Panc1 (cell line): ENCODE results near the gene E2F3. TPM values are rescaled to one million over a fixed set of nuclear protein-coding genes. Genes with fewer than 3 reads are reported as not detected.
A peak's percentile ranks its signal among the peaks of the same experiment; 100 is the strongest.

Experiments
- ATAC-seq: fragments of 200-7000 bp; cut with Tn5 transposase; 2 replicates; pipeline ENCODE4 v1.9.1; 2020; ENCODE audit warnings: mild to moderate bottlenecking, moderate library complexity
- BruUV-seq: library from RNA; stranded (reverse); fragments of 400-500 nt; replicated peaks from 2 replicates; lab custom pipeline; 2021; lab: Mats Ljungman, UMichigan
- CTCF ChIA-PET: fragments of 300-600 bp; sonication (Branson Sonifier 250); formaldehyde crosslinking; loops from one replicate; lab custom pipeline; 2022; ENCODE audit warnings: antibody characterized with exemption; lab: Charles Lee
- POLR2A ChIA-PET: fragments of 300-600 bp; sonication (Branson Sonifier 250); formaldehyde crosslinking; loops from one replicate; lab custom pipeline; 2022; ENCODE audit warnings: antibody characterized with exemption; lab: Charles Lee
- DNase-seq: peaks from one replicate; pipeline ENCODE4 v3.0.0-alpha.2; 2010; ENCODE audit warnings: low read depth, low spot score
- H3K27ac ChIP-seq: 2 replicates; pipeline ENCODE4 v1.5.1; 2011; ENCODE audit warnings: mild to moderate bottlenecking, low read length, inconsistent platforms
- H3K27me3 ChIP-seq: fragments of 200-500 bp; sonication (Bioruptor generic); 2 replicates; pipeline ENCODE4 v1.6.0; 2014; ENCODE audit warnings: low read length, inconsistent platforms; ENCODE audit not compliant: control insufficient read depth, insufficient read depth
- H3K36me3 ChIP-seq: fragments of 200-500 bp; sonication (Bioruptor generic); 2 replicates; pipeline ENCODE4 v1.5.1; 2014; ENCODE audit warnings: inconsistent platforms, mild to moderate bottlenecking, low read length, moderate library complexity; ENCODE audit not compliant: control insufficient read depth, insufficient read depth
- H3K4me1 ChIP-seq: 2 replicates; pipeline ENCODE4 v1.5.1; 2011; ENCODE audit warnings: inconsistent platforms, mild to moderate bottlenecking, low read length, moderate library complexity; ENCODE audit not compliant: control insufficient read depth, insufficient read depth
- H3K4me3 ChIP-seq, 2 experiments: 2 replicates each; pipeline ENCODE4 v1.5.1; 2011 to 2012; ENCODE audit warnings: low read depth in 2 of 2, low read length in 2 of 2, mild to moderate bottlenecking in 2 of 2, inconsistent platforms in 1 of 2, moderate library complexity in 1 of 2
- H3K9me3 ChIP-seq: fragments of 200-500 bp; sonication (Bioruptor generic); 2 replicates; pipeline ENCODE4 v1.5.1; 2014; ENCODE audit warnings: low read depth, mild to moderate bottlenecking, inconsistent platforms, low read length, moderate library complexity; ENCODE audit not compliant: control insufficient read depth, insufficient read depth
- POLR2AphosphoS5 ChIP-seq: IDR thresholded peaks from 2 replicates; pipeline ENCODE4 v1.6.1; 2012; ENCODE audit warnings: mild to moderate bottlenecking, low read depth, low read length, moderate library complexity
- SIN3A ChIP-seq: IDR thresholded peaks from 2 replicates; pipeline ENCODE4 v1.6.1; 2012; ENCODE audit warnings: low read depth, mild to moderate bottlenecking, low read length, moderate library complexity, borderline replicate concordance; ENCODE audit not compliant: insufficient read depth
- TCF7L2 ChIP-seq: IDR thresholded peaks from 2 replicates; pipeline ENCODE4 v1.6.1; 2011; ENCODE audit warnings: mild to moderate bottlenecking, low read depth, low read length, inconsistent platforms
- in situ Hi-C: cut with HindIII; loops from 2 replicates; pipeline ENCODE4 v1.10.0; 2016; ENCODE audit warnings: low sequenced_read_pairs, low pct_unique_long_range_greater_than_20kb
- intact Hi-C: fragments of 100-400 bp; cut with micrococcal nuclease; formaldehyde crosslinking; loops from one replicate; pipeline ENCODE4 v1.10.0; 2022; ENCODE audit not compliant: unreplicated experiment
- total RNA-seq: library from RNA; stranded (reverse); gene quantifications from one replicate; pipeline ENCODE4 v1.2.1, GENCODE V29; 2021; ENCODE audit not compliant: unreplicated experiment
- TF ChIP-seq, protein P1 (sequence below), 2 experiments: IDR thresholded peaks; 2 replicates each; pipeline ENCODE4 v1.6.1; 2011 to 2012; ENCODE audit warnings: low read depth in 2 of 2, control low read depth in 1 of 2, low read length in 1 of 2, mild to moderate bottlenecking in 1 of 2, moderate library complexity in 1 of 2; ENCODE audit not compliant: insufficient read depth in 1 of 2
- TF ChIP-seq, protein P2 (sequence below): fragments of 450-650 bp; IDR thresholded peaks from 2 replicates; pipeline ENCODE4 v1.5.1; 2017; ENCODE audit warnings: mild to moderate bottlenecking

Gene E2F3
- total RNA-seq, 1 experiment from 2014 or later = 31.0 TPM

DNA sequence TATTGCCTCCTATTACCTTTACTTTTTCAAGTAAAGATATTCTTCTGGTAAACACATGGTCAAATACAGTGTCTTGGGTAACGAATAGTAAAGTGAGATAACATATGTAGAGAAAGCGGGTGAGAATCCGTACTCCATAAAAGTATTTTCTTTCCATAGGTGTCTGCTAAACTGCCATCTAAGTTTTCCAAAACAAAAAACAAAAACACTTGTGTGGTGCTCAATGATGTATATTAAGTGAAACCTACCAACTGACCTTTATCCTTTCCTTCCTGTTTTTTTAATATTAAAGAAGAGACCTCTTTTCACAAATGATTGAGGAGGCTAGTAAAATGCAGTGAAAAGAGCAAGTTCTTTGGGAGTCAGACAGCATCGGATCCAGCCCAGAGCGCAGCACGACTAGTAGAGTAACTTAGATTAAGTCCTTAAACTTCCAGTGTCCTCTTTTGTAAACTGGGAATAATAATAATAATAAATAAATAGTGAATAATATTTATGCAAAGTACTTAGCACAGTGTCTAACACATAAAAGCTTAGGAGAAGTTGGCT lies 132.1 kb downstream of the E2F3 start:
- TF ChIP-seq POLR2AphosphoS5 (no peak), TCF7L2 (no peak), SIN3A (no peak)
- TF ChIP-seq, protein P1, sequence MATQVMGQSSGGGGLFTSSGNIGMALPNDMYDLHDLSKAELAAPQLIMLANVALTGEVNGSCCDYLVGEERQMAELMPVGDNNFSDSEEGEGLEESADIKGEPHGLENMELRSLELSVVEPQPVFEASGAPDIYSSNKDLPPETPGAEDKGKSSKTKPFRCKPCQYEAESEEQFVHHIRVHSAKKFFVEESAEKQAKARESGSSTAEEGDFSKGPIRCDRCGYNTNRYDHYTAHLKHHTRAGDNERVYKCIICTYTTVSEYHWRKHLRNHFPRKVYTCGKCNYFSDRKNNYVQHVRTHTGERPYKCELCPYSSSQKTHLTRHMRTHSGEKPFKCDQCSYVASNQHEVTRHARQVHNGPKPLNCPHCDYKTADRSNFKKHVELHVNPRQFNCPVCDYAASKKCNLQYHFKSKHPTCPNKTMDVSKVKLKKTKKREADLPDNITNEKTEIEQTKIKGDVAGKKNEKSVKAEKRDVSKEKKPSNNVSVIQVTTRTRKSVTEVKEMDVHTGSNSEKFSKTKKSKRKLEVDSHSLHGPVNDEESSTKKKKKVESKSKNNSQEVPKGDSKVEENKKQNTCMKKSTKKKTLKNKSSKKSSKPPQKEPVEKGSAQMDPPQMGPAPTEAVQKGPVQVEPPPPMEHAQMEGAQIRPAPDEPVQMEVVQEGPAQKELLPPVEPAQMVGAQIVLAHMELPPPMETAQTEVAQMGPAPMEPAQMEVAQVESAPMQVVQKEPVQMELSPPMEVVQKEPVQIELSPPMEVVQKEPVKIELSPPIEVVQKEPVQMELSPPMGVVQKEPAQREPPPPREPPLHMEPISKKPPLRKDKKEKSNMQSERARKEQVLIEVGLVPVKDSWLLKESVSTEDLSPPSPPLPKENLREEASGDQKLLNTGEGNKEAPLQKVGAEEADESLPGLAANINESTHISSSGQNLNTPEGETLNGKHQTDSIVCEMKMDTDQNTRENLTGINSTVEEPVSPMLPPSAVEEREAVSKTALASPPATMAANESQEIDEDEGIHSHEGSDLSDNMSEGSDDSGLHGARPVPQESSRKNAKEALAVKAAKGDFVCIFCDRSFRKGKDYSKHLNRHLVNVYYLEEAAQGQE (IDR thresholded peaks at IDR 0.05; ENCODE audit: insufficient read depth in 1 of 2, low read depth in 2 of 2, low read length in 1 of 2) = no peak; a peak in 1 of 4 replicates
- TF ChIP-seq, protein P2, sequence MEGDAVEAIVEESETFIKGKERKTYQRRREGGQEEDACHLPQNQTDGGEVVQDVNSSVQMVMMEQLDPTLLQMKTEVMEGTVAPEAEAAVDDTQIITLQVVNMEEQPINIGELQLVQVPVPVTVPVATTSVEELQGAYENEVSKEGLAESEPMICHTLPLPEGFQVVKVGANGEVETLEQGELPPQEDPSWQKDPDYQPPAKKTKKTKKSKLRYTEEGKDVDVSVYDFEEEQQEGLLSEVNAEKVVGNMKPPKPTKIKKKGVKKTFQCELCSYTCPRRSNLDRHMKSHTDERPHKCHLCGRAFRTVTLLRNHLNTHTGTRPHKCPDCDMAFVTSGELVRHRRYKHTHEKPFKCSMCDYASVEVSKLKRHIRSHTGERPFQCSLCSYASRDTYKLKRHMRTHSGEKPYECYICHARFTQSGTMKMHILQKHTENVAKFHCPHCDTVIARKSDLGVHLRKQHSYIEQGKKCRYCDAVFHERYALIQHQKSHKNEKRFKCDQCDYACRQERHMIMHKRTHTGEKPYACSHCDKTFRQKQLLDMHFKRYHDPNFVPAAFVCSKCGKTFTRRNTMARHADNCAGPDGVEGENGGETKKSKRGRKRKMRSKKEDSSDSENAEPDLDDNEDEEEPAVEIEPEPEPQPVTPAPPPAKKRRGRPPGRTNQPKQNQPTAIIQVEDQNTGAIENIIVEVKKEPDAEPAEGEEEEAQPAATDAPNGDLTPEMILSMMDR = no peak
- Histone ChIP-seq H3K27ac (peak overlapping the region; percentile 95), H3K27me3 (no peaks in the 10 kb centered on the region), H3K4me3 (peak overlapping the region; percentile 94 to 95), H3K9me3 (no peaks in the 10 kb centered on the region), H3K4me1 (peaks cover 8% of the 10 kb centered on the region), H3K36me3 (peaks cover 11% of the 10 kb centered on the region; the same call in 1 of the 2 replicates)
- ChIA-PET CTCF (no interaction called here), POLR2A (no interaction called here)
- in situ Hi-C loops (no loop called here), intact Hi-C loops (no loop called here)
- DNase-seq (no peak), ATAC-seq (no peak; the same call in 1 of the 2 replicates)
- no TSS peak for BruUV-seq

DNA sequence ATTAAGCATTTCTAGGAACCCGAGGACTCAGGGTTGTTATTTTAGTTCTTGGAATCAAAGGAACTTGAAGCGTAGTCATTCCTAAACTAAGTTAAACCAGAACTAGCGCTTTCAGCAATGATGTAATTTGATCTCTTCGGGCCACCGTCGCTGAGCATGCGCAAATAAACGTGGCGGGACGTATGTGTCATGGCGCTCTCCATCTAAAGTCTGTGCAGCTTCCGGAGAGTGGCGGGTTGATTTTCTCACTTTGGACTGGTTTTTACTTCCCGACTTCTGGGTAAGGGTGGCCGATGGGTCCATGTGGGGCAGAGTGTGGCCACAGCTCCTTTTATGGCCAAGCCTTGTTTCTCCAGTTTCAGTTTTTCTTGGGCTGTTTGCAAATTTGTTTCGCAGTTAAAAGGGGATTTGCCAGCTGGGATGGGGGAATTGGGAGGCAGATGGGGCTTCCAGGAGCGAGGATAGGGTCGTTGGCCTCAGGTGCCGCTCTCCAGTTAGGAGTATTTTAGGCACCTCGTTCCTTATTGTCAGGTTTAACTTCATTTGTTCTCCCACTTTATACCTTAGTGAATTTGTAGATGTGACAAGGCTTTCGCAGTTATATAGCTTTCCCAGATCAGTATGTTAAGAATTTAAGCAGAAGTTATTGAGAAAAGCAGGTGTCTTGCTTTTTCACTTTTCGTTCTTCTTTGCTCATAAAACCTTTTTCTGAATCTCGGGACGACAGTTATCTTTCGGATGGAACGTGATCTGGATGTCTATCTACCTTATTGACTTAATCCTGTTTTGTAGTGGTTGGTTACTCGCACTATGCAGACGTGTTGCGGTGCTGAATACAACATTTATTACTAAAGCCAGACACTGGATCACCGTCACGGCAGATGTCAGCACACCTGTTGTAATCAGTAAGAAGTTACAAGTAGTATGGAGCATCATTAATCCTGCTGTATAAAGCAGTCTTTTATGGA lies 132.9 kb downstream of the E2F3 start, which contains the start of gene CDKAL1:
Gene CDKAL1, plus strand, starts transcription at position 163 of the 968 bp plus-strand sequence. CDS start 11,894 bp downstream, outside the sequence.
- in situ Hi-C loops (no loop called here), intact Hi-C loops (no loop called here)
- Histone ChIP-seq H3K4me3 (peak within 1 kb of the TSS; percentile 94 to 95), H3K27me3 (no peaks in the 10 kb centered on the region), H3K9me3 (no peaks in the 10 kb centered on the region), H3K4me1 (peaks cover 8% of the 10 kb centered on the region), H3K27ac (peak within 1 kb of the TSS; percentile 95), H3K36me3 (peaks cover 11% of the 10 kb centered on the region; the same call in 1 of the 2 replicates)
- peak; percentile 87 for TF ChIP-seq POLR2AphosphoS5
- TF ChIP-seq SIN3A = no peak
- TF ChIP-seq, protein P2 = no peak
- TF ChIP-seq TCF7L2 = 0 out of 2 replicates have a peak, but pooled peaks have one; percentile 20
- DNase-seq (peak; percentile 73), ATAC-seq (peak; percentile 94)
- BruUV-seq = TSS peak; percentile 86
- CTCF ChIA-PET = no interaction called here
- POLR2A ChIA-PET = no interaction called here
